Subcutaneous adipose tissue (tissue), 4 donors: Measurements from ENCODE around the gene ABHD11. TPM values are rescaled to one million over a fixed set of nuclear protein-coding genes. Genes with fewer than 3 reads are reported as not detected.

Source experiments
- total RNA-seq, 4 donors: library from RNA; depleted of rRNA; stranded (reverse); fragments of >200 nt; gene quantifications; one replicate each; pipeline ENCODE4 v1.1.0, GENCODE V29; 2016
- TF ChIP-seq, protein P1 (sequence below): fragments of 450-650 bp; IDR thresholded peaks from one replicate; pipeline ENCODE4 v1.5.1; 2016; ENCODE audit warnings: low read depth, mild to moderate bottlenecking, control low read depth, antibody characterized with exemption, moderate library complexity

ABHD11 gene, protein sequence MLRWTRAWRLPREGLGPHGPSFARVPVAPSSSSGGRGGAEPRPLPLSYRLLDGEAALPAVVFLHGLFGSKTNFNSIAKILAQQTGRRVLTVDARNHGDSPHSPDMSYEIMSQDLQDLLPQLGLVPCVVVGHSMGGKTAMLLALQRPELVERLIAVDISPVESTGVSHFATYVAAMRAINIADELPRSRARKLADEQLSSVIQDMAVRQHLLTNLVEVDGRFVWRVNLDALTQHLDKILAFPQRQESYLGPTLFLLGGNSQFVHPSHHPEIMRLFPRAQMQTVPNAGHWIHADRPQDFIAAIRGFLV
- 10 to 100 TPM in 2 of 4 donors, 1 to 10 TPM in 2; 8.5 to 13.8 (median 11.5) TPM for total RNA-seq

DNA sequence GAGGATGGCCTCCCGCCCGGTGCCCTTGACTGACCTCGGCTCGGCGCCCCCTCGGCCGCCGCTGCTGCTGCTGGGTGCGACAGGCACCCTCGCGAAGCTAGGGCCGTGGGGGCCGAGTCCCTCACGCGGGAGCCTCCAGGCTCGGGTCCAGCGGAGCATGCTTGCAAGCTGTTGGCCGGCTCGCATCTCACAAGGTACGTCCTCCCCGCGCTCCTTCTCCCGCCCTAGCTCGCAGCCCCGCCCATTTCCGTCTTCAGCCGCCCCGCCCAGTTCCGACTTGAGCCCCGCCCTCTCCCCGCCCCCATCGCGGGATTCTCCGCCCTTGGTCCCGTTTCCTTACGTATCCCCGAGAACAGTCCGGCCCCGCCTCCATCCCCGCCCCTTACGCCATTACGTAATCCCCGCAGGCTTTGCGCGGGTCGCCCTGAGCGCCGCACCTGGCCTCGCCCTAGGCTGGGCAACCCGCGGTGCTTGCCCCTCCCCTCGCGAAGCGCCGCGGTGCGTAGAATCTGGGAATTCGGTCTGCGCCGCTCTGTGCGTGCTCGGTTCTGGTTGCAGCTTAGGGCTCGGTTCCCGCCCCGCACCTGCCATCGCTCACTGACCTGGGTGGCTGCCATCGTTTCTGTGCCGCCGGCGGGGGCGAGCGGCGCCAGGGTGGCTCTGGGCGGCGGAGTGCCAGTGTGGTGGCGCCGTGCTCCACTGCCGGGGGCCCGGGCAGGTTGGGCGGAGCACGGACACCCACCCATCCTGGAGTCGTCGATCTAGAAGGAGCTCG is at the start of gene ABHD11:
Gene ABHD11 (minus strand): TSS at position 191 of the 775 bp plus-strand sequence. CDS start 32 bp downstream, at position 159.
- TF ChIP-seq, protein P1, sequence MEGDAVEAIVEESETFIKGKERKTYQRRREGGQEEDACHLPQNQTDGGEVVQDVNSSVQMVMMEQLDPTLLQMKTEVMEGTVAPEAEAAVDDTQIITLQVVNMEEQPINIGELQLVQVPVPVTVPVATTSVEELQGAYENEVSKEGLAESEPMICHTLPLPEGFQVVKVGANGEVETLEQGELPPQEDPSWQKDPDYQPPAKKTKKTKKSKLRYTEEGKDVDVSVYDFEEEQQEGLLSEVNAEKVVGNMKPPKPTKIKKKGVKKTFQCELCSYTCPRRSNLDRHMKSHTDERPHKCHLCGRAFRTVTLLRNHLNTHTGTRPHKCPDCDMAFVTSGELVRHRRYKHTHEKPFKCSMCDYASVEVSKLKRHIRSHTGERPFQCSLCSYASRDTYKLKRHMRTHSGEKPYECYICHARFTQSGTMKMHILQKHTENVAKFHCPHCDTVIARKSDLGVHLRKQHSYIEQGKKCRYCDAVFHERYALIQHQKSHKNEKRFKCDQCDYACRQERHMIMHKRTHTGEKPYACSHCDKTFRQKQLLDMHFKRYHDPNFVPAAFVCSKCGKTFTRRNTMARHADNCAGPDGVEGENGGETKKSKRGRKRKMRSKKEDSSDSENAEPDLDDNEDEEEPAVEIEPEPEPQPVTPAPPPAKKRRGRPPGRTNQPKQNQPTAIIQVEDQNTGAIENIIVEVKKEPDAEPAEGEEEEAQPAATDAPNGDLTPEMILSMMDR: no peak

DNA sequence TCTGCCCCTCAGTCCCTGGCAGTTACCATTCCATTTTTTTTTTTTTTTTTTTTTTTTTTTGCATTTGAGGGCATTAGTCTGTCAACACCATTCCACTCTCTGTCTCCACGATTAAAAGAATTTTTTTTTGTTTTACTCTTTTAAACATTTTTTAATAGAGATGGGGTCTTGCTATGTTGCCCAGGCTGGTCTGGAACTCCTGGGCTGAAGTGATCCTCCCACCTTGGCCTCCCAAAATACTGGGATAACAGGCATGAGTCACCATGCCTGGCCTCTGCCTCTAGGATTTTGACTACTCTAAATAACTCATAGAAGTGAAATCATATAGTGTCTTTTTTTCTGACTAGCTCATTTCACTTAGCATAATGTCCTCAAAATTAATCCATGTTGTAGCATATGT is 48.0 kb upstream of the ABHD11 start:
- TF ChIP-seq, protein P1: no peak

DNA sequence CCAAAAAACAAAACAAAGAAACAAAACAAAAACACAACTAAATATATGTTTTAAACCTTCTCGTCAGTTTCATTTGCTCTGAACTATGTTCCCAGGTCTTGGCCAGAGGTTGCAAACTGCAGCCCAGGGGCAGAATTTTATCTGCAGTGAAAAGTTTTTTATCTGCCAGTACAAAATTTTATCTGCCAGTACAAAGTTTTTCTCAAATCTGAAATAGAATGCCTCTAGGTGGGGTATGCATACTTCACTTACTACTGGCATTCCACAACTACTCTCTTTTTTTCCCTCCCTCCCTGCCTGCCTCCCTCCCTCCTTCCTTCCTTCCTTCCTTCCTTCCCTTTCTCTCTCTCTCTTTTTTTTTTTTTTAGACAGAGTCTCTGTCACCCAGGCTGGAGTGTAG is 40.9 kb upstream of the ABHD11 start:
- TF ChIP-seq, protein P1: no peak

DNA sequence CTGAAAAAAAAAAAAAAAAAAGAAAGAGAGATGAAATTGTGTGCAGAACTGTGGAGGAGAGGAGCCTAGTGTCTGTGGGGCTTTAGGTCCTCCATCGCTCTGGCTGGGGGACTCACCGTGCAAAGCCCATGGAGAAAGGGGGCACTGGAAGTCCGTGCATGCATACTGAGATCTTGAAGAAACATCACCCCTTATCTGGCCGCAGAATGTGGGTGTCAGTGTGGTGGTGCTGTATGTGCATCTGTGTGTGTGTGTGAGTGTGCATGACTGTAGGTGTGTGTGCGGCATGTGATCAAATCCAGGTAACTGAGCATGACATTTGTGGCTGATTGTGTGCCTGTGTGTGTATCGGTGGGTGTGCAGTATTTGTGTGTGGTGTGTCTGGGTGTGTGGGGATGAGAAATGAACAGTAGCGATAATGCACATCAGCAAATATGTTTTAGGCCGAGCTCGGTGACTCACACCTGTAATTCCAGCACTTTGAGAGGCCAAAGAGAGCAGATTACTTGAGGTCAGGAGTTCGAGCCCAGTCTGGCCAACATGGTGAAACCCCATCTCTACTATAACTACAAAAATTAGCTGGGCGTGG is 40.3 kb upstream of the ABHD11 start:
- TF ChIP-seq, protein P1: no peak

DNA sequence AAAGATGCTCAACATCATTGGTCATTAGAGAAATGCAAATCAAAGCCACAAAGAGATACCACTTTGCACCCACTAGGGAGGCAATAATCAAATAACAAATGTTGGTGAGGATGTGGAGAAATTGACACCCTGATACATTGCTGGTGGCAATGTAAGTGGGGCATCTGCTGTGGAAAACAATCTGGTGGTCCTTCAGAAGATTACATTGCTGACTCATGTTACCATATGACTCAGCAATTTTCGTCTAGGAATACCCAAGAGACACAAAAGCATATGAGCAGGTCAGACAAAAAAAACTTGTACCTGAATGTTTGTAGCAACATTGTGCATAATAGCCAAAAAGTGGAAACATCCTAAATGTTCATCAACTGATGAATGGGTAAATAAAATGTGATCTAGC is 36.3 kb upstream of the ABHD11 start:
- TF ChIP-seq, protein P1: no peak

DNA sequence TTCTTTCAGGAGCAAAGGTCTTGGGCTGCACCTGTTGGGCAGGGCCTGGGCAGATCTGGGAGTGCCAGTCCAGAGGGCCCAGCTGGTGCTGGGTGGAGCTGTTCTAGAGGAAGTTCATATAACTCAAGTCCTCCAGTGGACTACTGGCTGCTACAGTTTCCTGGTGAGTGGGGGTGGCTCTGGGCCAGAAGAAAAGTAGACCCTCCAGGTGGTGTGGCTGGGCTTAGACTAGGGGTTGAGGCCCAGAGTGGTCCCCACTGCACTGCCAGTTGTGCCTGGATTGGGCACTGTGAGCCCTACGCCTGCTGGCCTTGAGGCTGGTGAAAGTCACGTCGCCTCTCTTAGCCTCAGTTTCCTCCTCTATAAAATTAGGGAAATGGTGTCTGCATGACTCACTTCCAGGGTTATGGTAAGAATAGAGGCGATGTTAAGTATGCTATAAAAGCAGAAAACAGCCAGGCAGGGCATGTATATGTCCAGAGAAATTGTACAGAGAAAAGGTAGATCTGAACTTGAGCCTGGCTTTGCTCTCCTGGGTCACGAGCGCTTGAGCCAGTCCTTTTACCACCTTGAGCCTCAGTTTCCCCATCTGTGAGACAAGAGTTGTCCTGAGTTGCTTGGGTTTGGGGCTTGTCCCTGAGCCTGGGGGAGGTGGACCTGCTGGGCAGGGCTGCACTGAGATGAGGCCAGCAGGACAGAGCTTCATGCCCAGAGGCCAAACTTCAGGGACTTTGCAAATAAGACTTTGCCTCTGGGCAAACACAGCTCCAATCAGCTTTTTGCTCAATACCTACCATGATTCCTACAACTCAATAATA is 35.3 kb upstream of the ABHD11 start:
- TF ChIP-seq, protein P1: no peak
